Activated CD8-positive, alpha-beta memory T cell treated with anti-CD3 and anti-CD28 coated beads for 48 hours (primary cell): ENCODE data around the gene SNX20.

ENCODE experiments used
- DNase-seq, 3 experiments: peaks; one replicate each; pipeline ENCODE4 v3.0.0-alpha.2; 2020; ENCODE audit warnings: low read depth in 2 of 3, low spot score in 2 of 3

SNX20 gene

DNA sequence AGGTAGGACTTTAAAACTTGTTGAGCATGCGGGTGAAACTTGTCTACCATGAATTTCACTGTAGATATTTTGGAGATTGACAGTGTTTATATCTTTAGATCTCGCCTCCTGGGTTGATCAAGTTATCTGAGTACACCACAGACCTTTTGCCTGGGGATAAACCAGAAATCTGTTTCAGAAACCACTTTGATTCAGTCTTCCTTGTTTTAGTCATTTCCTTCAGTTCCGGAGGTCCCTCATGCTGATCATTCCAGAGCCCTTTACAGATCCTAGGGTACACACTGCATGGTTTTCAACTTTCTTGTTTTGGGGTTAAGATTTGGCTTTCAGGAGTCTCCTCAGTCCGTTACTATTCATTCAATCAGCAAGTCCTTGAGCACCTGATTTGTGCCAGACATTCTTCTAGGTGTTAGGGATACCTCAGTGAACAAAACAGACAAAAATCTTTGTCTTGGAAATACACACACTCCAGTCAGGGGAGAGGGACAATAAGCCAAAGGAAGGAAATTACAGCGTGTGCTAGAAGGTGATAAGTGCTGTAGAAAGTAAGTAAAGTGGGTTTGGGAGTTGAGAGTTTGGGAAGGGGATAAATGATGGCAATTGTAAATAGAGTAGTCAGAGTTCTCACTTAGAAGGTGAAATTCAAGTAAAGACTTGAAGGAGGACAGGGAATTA is 24.5 kb upstream of the SNX20 start:
- DNase-seq, result no peak

DNA sequence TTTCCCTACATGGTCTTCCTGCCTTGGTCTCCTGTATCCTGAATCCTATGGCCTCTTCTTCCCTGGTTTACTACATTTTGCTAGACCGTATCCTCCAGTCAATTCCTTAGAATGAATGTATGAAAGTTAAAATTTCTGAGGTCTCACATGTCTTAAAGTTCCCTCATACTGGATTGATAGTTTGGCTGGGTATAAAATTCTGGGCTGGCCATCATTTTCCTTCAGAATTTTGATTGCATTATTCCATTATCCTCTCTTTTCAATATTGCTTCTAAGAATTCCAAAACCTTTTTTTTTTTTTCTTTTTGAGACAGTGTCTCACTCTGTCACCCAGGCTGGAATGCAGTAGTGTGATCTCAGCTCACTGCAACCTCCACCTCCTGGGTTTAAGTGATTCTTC is 23.1 kb upstream of the SNX20 start:
- DNase-seq, result no peak

DNA sequence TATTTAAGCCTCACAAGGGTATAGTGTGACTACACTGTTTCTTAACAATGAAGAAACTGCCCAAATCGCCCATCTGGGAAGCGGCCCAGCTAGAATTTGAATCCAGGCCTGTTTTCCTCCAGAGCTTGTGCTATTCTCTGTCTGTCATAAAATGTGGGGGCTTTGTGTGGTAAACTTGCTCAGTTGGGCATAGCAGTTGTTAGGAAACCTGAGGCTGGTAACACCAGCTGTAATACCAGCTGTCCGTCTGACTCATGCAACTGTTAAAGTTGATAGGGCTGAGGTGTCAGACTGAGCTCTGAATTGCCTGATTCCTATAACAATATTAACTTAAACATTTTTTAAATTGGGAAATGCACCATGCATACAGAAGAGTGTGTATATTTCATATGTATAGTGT is 21.6 kb upstream of the SNX20 start:
- no peak for DNase-seq

DNA sequence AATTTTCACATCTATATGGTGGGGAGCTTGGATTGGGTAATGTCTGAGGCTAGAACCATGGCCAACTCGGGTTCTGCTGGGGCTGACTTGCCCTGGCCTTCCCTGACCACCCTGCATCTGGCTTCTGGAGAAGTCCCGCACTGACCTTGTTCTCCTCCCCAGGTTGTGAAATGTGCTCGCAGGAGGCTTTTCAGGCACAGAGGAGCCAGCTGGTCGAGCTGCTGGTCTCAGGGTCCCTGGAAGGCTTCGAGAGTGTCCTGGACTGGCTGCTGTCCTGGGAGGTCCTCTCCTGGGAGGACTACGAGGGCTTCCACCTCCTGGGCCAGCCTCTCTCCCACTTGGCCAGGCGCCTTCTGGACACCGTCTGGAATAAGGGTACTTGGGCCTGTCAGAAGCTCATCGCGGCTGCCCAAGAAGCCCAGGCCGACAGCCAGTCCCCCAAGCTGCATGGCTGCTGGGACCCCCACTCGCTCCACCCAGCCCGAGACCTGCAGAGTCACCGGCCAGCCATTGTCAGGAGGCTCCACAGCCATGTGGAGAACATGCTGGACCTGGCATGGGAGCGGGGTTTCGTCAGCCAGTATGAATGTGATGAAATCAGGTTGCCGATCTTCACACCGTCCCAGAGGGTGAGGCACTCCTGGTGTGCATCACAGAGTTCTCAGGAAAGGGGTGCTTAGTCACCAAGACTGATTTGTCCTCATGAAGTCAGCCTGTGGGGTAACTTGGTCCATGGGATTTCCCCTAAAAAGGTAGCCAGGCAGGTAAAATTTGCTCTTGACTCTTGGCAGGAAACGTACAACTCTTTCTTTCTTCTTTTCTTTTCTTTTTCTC is 18.4 kb upstream of the SNX20 start:
- no peak for DNase-seq

DNA sequence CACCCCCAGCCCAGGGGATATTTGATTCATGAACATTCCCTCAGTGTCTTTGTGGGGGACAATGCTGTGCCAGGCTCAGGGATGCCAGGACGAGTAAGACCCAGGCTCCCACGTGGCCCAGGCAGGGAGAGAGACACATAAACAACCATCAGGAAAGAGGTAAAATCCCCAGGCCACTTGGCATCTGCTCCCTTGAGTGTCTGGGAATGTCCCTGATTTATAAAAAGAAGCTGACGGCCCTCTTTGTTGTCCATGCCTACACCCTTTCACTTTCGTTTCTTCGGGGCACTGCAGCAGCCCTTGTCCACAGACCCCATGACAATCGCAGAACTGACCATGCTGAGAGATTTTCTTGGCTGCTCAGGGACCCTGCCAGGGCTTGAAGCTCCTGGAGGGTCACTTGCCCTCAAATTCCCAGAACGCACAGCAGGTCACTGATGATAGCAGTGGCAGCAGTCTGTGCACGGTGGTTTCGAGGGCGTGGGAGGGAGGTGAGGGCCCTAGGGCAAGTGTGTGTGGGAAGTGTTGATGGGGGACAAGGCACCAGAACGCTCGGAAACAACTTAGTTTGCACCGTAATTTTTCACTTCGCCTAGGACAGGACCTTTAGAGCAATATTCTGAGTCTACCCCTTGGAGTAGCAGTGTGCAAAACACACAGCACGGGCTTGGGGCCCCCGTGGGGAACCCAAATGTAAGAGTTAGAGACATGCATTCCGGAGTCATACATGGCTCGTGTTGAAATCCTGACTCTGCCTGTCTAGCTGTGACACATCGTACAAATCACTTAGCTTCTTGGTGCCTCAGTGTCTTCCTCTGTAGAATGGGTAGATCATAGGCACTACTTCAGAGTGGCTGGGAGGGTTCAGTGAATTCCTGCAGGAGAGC is 17.0 kb upstream of the SNX20 start:
- peak in 1 of 3 experiments; percentile 51 for DNase-seq

DNA sequence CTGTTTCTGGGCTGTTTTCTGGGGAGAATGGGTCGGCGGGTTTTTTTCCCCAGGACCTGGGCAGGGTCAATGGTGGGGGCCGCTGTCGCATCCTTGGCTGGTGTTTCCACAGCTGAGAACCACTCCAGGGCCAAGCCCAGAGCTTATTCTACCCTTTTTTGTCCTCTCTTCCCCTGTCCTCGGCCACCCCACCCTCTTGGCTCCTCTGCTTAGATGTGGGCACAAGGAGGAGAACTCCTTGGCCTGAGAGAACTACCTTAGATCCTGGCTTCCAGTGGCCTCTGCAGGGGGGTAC is 16.3 kb upstream of the SNX20 start:
- DNase-seq, result no peak

DNA sequence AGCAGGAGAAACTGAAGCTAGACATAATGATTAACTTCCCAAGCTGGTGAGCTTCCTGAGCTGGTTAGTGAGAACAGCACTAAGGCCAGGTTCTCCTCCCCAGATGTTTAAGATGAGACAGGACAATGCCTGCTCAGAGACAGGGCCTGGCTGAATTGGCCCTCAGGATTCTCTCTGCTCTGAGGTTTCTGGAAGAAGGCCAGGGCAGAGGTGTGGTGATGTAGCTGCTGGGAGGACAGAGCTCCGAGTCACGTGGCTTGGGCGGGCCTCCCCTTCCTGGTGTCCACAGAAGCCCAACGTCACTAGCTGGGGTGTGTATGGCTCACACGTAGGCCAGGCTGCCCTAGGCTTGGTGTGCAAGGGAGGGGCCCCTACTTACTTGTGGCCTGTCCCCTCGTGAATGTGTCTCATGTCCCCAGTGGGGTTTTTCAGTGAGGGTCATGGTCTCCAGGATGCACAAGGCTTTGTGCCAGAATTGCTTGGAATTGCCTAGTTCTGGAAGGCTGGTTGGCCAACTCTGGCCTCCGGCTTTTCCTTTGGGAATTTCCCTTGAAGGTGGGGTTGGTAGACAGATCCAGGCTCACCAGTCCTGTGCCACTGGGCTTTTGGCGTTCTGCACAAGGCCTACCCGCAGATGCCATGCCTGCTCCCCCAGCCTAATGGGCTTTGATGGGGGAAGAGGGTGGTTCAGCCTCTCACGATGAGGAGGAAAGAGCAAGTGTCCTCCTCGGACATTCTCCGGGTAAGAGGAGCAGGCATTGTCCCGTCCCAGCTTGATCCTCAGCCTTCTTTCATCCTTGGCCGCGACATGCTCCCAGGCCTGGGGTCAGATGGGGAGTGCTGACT is 15.7 kb upstream of the SNX20 start:
- no peak for DNase-seq

DNA sequence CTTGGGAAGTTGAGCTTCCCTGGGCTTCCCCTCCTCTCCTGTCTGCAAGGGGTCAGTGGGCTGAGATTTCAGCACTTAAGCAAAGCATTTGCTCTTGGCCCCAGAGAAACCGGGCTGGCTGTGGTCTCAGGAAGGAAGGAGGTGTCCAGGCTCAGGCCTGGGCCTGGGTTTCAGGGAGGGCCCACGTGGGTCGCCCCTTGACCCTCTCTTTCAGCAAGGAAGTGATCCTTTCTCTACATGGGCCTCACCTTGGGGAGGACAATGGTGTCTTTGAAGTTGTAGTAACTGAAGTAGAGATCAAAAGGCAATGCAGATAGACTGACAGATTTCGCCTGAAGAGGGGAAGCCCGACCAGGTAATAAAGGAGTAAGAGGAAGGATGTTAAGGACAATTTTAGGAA is 15.0 kb upstream of the SNX20 start:
- no peak for DNase-seq

DNA sequence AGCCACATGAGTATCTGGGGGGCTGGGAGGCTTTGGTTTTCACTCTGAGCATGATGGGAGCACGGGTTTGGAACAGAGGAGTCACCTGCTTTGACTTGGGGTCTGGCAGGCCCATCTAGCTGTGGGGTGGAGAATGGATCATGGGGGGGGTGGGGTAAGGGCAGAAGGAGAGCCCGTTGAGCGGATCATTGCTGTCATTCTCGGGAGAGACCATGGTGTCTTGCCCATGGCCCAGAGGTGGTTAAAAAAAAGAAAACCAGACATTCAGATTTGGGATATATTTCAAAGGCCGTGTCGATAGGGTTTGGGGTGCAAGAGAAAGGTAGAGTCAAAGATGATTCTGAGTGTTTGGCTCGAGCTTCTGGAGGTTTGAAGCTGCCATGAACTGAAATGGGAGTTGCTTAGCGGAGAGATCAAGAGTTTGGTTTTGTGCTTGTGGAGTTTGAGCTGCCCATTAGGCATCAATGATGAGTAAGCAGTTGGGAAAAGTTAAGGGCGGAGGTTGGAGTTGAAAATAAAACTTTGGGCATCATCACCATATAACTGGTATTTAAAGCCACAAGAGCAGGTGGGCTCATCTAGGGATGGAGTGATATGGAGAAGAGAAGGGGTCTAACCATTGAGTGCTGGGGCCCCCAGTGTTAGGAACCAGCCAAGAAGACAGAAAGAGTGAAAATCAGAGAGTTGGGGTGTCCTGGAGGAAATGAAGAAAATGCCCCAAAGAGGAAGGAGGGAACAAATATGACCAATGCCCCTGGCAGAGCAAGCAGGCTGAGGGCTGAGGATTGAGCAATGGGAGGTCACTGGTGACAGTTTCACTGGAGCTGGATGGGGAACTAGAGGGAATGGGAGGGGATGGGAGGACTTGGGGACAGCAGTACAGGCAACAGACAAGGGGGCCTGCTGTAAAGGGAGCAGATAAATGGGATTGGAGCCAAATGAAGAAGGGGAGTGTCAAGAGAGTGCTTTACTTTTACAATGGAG is 14.2 kb upstream of the SNX20 start:
- DNase-seq, result no peak

DNA sequence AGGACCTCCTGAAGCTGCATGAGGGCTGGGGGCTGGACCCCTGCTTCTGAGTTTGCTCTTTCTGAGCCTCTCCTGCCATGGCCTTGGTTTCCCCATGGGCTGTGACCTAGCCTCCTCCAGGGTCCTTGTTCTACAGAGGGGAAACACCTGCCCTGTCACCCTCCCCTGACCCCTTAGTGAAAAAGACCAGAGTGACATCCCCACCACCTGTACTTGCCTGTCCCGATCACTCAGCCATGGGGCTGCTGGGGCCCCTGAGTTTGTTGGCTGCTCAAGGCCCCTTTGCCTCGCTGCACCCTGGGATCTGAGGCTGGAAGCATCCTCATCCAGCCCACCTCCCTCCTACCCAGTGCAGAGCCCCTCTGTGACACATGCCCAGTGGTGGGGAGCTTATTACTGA is 13.1 kb upstream of the SNX20 start:
- no peak for DNase-seq

DNA sequence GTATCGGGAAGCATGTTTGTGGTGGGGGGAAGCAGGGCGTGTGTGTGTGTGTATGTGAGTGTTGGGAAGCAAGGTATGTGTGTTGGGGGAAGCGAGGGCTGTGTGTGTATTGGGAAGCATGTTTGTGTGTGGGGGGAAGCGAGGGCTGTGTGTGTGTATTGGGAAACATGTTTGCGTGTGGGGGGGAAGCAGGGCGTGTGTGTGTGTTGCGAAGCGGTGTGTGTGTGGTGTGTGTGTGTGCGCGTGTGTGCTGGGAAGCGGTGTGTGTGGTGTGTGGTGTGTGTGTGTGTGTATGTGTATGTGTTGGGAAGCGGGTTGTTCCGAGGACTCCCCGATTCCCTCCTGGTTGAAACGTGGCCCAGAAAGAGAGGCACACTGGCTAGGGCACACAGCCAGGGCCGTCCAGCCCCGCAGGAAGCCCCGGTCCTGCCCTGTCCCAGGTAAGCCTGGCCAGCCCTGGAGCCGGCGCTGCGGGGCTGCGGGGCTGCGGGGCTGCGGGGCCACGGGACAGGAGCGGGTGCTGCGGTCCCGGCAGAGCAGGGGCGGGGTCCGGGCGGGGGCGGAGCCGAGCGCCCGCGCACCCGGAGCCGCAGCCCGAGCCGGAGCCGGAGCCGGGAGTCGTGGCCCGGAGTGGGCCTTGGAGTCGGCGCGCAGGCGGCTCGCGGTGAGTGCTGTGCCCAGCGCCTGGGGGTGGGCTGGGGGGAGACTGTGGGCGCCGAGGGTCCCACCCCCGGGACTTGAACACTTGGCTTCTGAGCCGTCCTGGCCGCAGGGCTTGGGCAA is 12.1 kb upstream of the SNX20 start, which contains the start of gene NOD2:
Gene NOD2, plus strand, starts transcription at position 608 of the 783 bp plus-strand sequence. CDS start 5,890 bp downstream, outside the sequence.
- no peak for DNase-seq

DNA sequence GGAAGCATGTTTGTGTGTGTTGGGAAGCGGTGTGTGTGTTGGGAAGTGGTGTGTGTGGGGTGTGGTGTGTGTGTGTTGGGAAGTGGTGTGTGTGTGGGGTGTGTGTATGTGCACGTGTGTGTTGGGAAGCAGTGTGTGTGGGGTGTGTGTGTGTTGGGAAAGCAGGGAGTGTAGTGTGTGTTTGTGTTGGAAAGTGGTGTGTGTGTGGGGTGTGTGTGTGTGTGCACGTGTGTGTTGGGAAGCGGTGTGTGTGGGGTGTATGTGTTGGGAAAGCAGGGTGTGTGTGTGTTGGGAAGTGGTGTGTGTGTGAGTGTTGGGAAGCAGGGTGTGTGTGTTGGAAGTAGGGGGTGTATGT is 11.5 kb upstream of the SNX20 start:
- DNase-seq, result no peak

DNA sequence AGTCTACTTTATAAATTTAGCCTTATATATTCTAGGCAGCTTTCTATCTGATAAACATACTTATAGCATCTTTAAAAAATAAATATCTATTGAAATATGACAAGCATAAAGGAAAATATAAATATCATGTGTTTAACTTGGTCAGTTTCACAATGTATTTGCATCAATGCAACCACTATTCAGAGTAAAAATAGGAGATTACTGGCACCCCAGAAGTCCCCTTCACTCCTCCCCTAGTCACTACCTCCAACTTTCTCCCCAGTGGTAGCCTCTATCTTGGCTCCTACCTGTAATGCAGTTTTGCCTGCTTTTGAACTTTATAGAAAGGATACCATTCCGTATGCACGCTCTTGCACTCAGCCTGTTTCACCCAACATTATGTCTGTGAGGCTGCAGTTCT is 9.1 kb upstream of the SNX20 start:
- no peak for DNase-seq

DNA sequence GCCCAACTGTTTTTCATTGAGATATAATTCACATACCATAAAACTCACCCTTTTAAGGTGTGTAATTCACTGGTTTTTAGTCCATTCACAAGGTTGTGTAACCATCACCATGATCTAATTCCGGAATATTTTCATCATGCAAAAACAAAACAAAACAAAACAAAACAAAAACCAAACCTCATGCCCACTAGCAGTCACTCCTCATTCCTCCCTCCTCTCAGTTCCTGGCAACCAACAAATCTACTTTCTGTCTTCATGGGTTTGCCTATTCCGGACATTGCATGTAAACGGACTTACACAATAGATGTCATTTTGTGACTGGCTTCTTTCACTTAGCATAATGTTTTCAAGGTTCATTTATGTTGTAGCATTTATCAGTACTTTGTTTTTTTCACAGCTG is 7.8 kb upstream of the SNX20 start:
- DNase-seq, result no peak

DNA sequence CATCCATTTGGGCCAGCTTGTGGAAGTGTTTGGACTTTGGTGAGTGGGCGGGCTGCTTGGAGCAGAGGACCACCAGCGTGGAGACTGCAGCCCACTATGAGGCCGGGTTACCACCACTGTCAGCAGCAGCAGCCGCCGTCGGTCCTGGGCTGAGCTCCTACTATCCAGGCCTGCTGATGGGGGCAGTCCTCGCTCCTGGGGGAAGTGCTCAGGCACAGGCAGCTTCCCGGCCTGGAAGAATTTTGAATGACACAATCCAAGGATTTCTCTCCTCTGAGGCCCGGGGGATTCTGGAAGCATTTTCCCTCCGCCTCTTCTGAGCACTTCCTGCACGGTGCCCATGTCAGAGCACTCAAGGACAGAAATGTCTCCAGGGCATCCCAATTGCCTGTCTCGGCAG is 7.0 kb upstream of the SNX20 start:
- DNase-seq, result no peak

DNA sequence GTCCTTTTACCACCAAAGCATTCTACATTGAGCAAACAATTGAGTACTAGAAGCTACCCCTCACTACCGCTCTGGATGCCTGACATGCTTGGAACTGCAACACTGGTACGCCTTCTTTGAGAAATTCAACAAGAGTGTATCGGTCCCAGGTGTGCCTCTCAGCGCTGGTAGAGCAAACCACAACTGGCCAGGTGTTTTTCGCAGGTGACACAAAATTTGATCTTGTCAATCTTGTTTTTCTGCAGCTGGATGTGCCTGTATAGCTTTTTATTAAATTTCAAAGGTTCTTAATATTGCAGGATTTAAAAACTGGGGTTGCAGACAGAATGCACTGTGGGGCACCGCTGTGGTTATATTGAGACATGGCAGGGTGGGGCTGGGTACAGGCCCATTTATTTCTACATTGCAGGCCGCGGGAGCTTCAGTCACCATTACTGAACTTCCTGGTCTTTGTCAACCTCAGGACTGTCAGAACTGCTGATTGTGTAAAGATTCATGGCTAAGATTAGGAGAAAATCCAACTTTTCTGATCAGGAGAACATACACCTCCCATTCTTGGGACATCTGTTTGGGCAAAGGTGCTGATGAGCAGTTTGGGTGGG is 4.5 kb upstream of the SNX20 start:
- no peak for DNase-seq

DNA sequence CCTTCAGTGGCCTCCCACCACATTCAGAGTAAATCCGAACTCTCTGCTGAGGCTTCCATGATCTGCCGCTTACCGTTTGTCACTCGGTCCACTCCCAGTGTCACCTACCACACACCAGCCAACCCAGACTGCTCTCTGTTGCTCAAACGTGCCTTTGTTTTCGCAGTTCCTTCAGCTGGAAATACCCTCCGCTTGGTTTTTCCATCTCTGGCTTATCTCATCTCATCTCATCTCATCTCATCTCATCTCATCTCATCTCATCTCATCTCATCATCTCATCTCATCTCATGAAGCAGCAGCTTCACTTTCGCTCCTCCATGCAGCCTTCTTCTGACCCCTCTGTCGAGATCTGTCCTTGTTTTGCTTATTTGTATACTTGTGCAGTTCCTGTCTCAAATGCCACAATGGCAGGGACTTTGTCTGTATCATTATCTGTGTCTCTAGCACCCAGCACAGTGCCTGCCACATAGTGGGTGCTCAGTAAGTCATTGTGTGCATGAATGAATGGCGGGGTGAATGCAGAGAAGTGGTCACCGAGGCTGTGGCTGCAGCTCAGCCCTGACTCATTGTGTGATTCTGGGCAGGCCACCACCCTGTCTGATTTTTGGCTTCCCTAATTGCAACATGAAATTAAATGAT is 3.8 kb upstream of the SNX20 start:
- no peak for DNase-seq

DNA sequence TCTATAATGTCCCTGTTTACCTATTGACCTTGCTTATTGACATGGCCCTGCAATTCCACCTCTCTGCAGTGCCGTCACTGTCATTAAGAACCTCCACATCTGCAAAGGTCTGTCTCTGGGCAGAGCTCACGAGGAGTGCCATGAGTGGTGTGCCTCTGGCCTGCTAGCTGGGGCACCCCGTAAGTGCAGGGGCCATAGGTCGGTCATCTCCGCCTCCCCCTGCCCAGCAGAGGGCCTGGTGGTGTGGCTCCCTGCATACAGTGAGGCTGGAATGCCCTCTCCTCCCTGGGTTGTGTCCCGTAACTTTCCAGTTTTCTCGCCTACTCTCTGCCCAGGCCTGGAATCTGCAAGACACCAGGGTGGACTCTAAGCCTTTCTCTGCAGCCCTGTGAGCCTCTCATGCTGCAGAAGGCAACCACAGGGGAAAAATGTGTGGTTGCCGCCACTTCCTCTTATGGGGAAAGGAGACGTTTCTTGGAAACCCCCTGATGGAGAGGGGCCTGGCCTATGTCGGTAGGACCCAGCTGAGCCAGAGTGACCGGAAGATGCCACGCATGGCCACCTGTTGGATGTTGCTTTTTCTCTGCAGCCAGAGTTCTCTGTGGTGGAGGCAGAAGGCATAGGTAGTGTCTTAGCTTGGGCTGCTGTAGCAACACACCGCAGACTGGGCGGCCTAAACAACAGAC is 2.7 kb upstream of the SNX20 start:
- no peak for DNase-seq
